GM12801 (cell line): ENCODE results near the gene HSPA12B.

Experiments
- TF ChIP-seq, protein P1 (sequence below): IDR thresholded peaks from one replicate; pipeline ENCODE4 v1.5.1; 2011; ENCODE audit warnings: control low read depth; ENCODE audit not compliant: insufficient read length; ENCODE audit errors: extremely low read depth

The HSPA12B gene

GRCh38 chr20:3747471-3747870, 15.0 kb downstream of the HSPA12B start:
- TF ChIP-seq, protein P1, sequence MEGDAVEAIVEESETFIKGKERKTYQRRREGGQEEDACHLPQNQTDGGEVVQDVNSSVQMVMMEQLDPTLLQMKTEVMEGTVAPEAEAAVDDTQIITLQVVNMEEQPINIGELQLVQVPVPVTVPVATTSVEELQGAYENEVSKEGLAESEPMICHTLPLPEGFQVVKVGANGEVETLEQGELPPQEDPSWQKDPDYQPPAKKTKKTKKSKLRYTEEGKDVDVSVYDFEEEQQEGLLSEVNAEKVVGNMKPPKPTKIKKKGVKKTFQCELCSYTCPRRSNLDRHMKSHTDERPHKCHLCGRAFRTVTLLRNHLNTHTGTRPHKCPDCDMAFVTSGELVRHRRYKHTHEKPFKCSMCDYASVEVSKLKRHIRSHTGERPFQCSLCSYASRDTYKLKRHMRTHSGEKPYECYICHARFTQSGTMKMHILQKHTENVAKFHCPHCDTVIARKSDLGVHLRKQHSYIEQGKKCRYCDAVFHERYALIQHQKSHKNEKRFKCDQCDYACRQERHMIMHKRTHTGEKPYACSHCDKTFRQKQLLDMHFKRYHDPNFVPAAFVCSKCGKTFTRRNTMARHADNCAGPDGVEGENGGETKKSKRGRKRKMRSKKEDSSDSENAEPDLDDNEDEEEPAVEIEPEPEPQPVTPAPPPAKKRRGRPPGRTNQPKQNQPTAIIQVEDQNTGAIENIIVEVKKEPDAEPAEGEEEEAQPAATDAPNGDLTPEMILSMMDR, result no peak

DNA sequence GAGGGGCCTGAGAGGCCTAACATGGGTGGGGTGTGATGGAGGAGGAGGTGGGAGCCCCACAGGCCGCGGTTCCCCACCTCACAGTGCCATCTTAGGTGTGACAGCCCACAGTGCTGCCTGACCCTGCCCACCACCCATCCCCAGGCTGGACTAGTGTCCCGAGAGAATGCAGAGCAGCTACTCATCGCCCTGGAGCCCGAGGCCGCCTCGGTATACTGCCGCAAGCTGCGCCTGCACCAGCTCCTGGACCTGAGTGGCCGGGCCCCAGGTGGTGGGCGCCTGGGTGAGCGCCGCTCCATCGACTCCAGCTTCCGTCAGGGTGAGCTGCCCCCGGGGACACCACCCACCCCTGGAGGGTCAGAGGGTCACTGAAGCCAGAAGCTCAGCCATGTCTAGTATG, 15.6 kb downstream of the HSPA12B start:
- TF ChIP-seq, protein P1, result no peak

GRCh38 chr20:3749087-3749688, 16.7 kb downstream of the HSPA12B start:
- TF ChIP-seq, protein P1, result no peak

- TF ChIP-seq, protein P1, result no peak
These were observed 17.4 kb downstream of the HSPA12B start for GRCh38 chr20:3749689-3750531.

DNA sequence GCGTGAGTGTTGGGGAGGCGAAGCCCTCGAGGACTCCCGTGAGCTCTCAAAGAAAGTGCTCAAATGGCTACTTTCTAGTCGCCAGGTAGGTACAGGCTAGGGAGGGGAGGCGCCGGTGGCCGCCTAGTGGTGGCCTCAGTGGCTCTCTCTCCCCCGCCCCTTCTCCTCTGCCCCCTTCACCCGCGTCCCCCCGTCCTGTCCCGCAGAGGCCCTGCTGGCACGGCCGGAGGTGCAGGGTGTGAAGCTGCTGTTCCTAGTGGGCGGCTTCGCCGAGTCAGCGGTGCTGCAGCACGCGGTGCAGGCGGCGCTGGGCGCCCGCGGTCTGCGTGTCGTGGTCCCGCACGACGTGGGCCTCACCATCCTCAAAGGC, 18.8 kb downstream of the HSPA12B start:
- TF ChIP-seq, protein P1, result no peak

DNA sequence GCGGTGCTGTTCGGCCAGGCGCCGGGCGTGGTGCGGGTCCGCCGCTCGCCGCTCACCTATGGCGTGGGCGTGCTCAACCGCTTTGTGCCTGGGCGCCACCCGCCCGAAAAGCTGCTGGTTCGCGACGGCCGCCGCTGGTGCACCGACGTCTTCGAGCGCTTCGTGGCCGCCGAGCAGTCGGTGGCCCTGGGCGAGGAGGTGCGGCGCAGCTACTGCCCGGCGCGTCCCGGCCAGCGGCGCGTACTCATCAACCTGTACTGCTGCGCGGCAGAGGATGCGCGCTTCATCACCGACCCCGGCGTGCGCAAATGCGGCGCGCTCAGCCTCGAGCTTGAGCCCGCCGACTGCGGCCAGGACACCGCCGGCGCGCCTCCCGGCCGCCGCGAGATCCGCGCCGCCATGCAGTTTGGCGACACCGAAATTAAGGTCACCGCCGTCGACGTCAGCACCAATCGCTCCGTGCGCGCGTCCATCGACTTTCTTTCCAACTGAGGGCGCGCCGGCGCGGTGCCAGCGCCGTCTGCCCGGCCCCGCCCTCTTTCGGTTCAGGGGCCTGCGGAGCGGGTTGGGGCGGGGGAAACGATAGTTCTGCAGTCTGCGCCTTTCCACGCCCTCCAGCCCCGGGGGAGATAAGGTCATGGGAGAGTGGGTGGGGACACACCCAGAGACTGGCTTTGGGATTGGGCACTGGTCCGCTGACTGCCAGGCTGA, 19.3 kb downstream of the HSPA12B start:
- TF ChIP-seq, protein P1, result no peak

DNA sequence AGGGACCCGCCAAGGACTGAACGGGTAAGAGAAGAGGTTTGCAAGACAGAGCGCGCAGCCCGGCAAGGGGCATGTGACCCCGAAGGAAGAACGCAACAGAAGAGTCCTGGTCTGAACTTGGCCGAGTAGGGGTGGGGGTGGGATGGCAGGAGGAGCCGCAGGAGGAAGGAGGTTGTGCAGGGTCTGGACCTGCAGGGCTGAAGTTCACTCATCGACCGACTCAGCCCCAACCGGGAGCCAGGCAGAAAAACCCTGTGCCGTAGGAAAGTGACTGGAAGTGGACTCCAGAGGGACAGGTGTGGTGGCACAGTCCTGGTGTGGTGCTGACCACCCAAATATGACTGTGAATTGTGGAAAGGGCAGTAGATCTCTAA, 19.9 kb downstream of the HSPA12B start:
- TF ChIP-seq, protein P1, result no peak
